ENCODE results near the gene ATP8A2. TPM values are rescaled to one million over a fixed set of nuclear protein-coding genes. Genes with fewer than 3 reads are reported as not detected.

ATP8A2 gene
- total and polyA plus RNA-seq, 4 donors: 0.01 to 0.08 (median 0.05) TPM; not detected in 1

DNA sequence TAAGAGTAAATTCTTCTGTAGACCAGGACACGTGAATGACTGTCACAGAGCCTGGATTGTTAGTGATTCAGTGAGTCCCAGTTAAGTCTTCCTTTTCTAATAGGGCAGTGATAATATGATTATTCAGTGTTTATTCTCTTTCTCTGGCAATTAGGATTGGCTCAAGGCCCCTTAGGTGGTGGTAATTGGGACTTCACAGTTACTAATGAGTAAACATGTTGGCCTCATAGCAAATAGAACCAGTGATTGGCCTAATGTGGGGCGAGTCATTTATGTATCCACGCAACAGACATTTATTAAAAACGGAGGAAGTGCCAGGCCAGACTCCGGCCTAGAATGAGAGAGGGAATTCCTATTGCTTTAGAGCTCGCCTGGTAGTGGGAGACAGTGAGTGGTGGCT is 607.6 kb downstream of the ATP8A2 start:
- no peaks in the 10 kb centered on the region for H3K4me1 ChIP-seq (ENCODE audit: control insufficient read depth in 4 of 4, insufficient read depth in 4 of 4, low read length in 3 of 4)
- WGBS: 89% methylated on average over 6 of the region's 6 CpGs
- no peak for TF ChIP-seq FOXA2 (IDR thresholded peaks at IDR 0.05)
- no peak for TF ChIP-seq RAD21 (IDR thresholded peaks at IDR 0.05)
- TF ChIP-seq HNF4A (conservative IDR thresholded peaks at IDR 0.05): no peak
- TF ChIP-seq HNF4G (IDR thresholded peaks at IDR 0.05): no peak
- TF ChIP-seq JUND (IDR thresholded peaks at IDR 0.05): no peak
- TF ChIP-seq GABPA (IDR thresholded peaks at IDR 0.05 in 1 of 2, conservative IDR thresholded peaks at IDR 0.05 in 1 of 2): no peak
- TF ChIP-seq, protein P1, sequence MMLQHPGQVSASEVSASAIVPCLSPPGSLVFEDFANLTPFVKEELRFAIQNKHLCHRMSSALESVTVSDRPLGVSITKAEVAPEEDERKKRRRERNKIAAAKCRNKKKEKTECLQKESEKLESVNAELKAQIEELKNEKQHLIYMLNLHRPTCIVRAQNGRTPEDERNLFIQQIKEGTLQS (IDR thresholded peaks at IDR 0.05): no peak
- no peak for TF ChIP-seq FOXA1 (IDR thresholded peaks at IDR 0.05)
- no peak for TF ChIP-seq REST (IDR thresholded peaks at IDR 0.05)
- TF ChIP-seq, protein P2, sequence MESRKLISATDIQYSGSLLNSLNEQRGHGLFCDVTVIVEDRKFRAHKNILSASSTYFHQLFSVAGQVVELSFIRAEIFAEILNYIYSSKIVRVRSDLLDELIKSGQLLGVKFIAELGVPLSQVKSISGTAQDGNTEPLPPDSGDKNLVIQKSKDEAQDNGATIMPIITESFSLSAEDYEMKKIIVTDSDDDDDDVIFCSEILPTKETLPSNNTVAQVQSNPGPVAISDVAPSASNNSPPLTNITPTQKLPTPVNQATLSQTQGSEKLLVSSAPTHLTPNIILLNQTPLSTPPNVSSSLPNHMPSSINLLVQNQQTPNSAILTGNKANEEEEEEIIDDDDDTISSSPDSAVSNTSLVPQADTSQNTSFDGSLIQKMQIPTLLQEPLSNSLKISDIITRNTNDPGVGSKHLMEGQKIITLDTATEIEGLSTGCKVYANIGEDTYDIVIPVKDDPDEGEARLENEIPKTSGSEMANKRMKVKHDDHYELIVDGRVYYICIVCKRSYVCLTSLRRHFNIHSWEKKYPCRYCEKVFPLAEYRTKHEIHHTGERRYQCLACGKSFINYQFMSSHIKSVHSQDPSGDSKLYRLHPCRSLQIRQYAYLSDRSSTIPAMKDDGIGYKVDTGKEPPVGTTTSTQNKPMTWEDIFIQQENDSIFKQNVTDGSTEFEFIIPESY (IDR thresholded peaks at IDR 0.05): no peak
- no peak for TF ChIP-seq RXRA (IDR thresholded peaks at IDR 0.05)

DNA sequence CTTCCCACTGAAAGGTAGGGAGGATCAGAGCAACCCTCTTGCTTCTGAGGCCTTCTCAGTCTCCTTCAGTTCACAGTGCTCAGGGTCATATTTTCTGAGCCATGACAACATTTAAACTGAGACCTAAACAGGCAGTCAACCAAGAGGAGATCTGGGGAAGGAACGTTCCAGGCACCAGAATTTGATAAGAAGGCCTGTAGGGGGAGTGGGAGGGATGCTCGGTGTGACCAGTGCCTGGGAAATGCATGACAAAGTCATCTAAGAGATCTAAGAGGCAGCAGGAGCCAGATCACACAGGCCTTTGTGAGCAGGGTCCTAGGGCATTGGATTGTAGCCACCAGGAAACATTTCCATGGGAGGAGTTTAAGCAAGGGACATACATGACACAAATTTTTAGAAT is 608.5 kb downstream of the ATP8A2 start:
- no peaks in the 10 kb centered on the region for H3K9me3 ChIP-seq (ENCODE audit: control insufficient read depth in 4 of 4, low read length in 3 of 4)
- no peak overlapping the region for H3K9ac ChIP-seq (ENCODE audit: low read depth in 1 of 2, low read length in 2 of 2)
- H3K27me3 ChIP-seq (ENCODE audit: control insufficient read depth in 4 of 4, insufficient read depth in 4 of 4, low read length in 3 of 4): peaks cover 0 to 8% (median 0%) of the 10 kb centered on the region in 4 donors
- TF ChIP-seq YY1 (IDR thresholded peaks at IDR 0.05): no peak
- H3K27ac ChIP-seq (ENCODE audit: low read depth in 1 of 2, low read length in 2 of 2): no peak overlapping the region
- 42% methylated on average over 2 of the region's 2 CpGs for whole genome bisulfite sequencing
- H3K4me3 ChIP-seq (ENCODE audit: low read depth in 1 of 3, low read length in 3 of 3): no peak overlapping the region
- DNase-seq (ENCODE audit: low spot score): no peak
- no peaks in the 10 kb centered on the region for H3K36me3 ChIP-seq (ENCODE audit: control insufficient read depth in 4 of 4, insufficient read depth in 3 of 4, low read depth in 1 of 4, low read length in 3 of 4)
- no peaks in the 10 kb centered on the region for H3K4me1 ChIP-seq (ENCODE audit: control insufficient read depth in 4 of 4, insufficient read depth in 4 of 4, low read length in 3 of 4)

More for the DNA sequence above, 607.6 kb downstream of the ATP8A2 start:
- DNase-seq (ENCODE audit: low spot score): no peak
- H3K36me3 ChIP-seq (ENCODE audit: control insufficient read depth in 4 of 4, insufficient read depth in 3 of 4, low read depth in 1 of 4, low read length in 3 of 4): no peaks in the 10 kb centered on the region
- H3K9me3 ChIP-seq (ENCODE audit: control insufficient read depth in 4 of 4, low read length in 3 of 4): no peaks in the 10 kb centered on the region
- H3K4me3 ChIP-seq (ENCODE audit: low read depth in 1 of 3, low read length in 3 of 3): no peak overlapping the region
- no peak overlapping the region for H3K9ac ChIP-seq (ENCODE audit: low read depth in 1 of 2, low read length in 2 of 2)
- no peak overlapping the region for H3K27ac ChIP-seq (ENCODE audit: low read depth in 1 of 2, low read length in 2 of 2)
- H3K27me3 ChIP-seq (ENCODE audit: control insufficient read depth in 4 of 4, insufficient read depth in 4 of 4, low read length in 3 of 4): peaks cover 0 to 13% (median 0%) of the 10 kb centered on the region in 4 donors

GRCh38 chr13:25981060-25981459 is 609.3 kb downstream of the ATP8A2 start:
- Histone ChIP-seq H3K9ac (ENCODE audit: low read depth in 1 of 2, low read length in 2 of 2) (no peak overlapping the region), H3K9me3 (ENCODE audit: control insufficient read depth in 4 of 4, low read length in 3 of 4) (no peaks in the 10 kb centered on the region), H3K27me3 (ENCODE audit: control insufficient read depth in 4 of 4, insufficient read depth in 4 of 4, low read length in 3 of 4) (peaks cover 0 to 8% (median 0%) of the 10 kb centered on the region in 4 donors), H3K36me3 (ENCODE audit: control insufficient read depth in 4 of 4, insufficient read depth in 3 of 4, low read depth in 1 of 4, low read length in 3 of 4) (no peaks in the 10 kb centered on the region), H3K4me3 (ENCODE audit: low read depth in 1 of 3, low read length in 3 of 3) (no peak overlapping the region), H3K27ac (ENCODE audit: low read depth in 1 of 2, low read length in 2 of 2) (no peak overlapping the region), H3K4me1 (ENCODE audit: control insufficient read depth in 4 of 4, insufficient read depth in 4 of 4, low read length in 3 of 4) (no peaks in the 10 kb centered on the region)
- DNase-seq (ENCODE audit: low spot score): no peak
- TF ChIP-seq EGR1 (IDR thresholded peaks at IDR 0.05; ENCODE audit: low read depth in 2 of 2) (no peak), RAD21 (IDR thresholded peaks at IDR 0.05) (no peak), SP1 (IDR thresholded peaks at IDR 0.05) (no peak), FOXA1 (IDR thresholded peaks at IDR 0.05) (no peak), GABPA (IDR thresholded peaks at IDR 0.05 in 1 of 2, conservative IDR thresholded peaks at IDR 0.05 in 1 of 2) (no peak), HNF4A (conservative IDR thresholded peaks at IDR 0.05) (no peak), FOXA2 (IDR thresholded peaks at IDR 0.05) (no peak)
- TF ChIP-seq, protein P3, sequence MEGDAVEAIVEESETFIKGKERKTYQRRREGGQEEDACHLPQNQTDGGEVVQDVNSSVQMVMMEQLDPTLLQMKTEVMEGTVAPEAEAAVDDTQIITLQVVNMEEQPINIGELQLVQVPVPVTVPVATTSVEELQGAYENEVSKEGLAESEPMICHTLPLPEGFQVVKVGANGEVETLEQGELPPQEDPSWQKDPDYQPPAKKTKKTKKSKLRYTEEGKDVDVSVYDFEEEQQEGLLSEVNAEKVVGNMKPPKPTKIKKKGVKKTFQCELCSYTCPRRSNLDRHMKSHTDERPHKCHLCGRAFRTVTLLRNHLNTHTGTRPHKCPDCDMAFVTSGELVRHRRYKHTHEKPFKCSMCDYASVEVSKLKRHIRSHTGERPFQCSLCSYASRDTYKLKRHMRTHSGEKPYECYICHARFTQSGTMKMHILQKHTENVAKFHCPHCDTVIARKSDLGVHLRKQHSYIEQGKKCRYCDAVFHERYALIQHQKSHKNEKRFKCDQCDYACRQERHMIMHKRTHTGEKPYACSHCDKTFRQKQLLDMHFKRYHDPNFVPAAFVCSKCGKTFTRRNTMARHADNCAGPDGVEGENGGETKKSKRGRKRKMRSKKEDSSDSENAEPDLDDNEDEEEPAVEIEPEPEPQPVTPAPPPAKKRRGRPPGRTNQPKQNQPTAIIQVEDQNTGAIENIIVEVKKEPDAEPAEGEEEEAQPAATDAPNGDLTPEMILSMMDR (IDR thresholded peaks at IDR 0.05; ENCODE audit: low read depth, low read length, missing input control): no peak
- WGBS: 59% methylated on average over 1 of the region's 1 CpG

Data from liver (tissue), 9 donors.